ENCODE measurements around the gene KRT76. TPM values are rescaled to one million over a fixed set of nuclear protein-coding genes. Genes with fewer than 3 reads are reported as not detected.
A peak's percentile ranks its signal among the peaks of the same experiment; 100 is the strongest.

KRT76 gene
- polyA plus RNA-seq, 1 donor (not counting 4 experiments of a cell fraction or from before 2014, with no cell fraction given) = not detected

DNA sequence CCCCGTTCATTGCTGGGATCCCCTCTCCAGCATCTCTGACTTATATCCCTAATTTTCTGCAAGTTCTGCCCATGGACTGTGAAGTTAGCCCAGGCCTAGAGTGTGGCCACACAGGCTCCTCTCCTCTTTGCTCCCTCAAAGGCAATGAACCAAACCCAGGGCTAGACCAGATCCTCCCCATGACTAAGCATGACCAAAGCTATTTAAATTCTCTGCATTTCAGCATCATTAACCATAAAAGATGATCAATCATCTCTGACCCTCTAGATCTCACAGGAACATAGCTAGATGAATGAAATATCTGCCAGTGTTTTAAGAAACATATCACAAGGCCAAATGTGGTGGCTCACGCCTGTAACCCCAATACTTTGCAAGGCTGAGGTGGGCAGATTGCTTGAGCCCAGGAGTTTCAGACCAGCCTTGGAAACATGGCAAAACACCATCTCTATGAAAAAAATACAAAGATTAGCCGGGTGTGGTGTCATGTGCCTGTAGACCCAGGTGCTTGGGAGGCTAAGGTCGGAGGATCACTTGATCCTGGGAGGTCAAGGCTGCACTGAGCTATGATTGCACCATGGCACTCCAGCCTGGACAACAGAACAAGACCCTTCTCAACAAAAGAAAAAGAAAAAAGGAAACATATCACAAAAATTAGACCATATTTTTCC is 21.0 kb upstream of the KRT76 start:
- Histone ChIP-seq H3K27me3 (ENCODE audit: control insufficient read depth, extremely low read depth, insufficient read depth, low read length) (no peaks in the 10 kb centered on the region), H3K4me1 (ENCODE audit: control insufficient read depth, extremely low read depth, insufficient read depth, low read length) (peaks cover 39% of the 10 kb centered on the region), H3K79me2 (ENCODE audit: control insufficient read depth, insufficient read depth, low read length) (no peaks in the 10 kb centered on the region), H4K20me1 (ENCODE audit: control insufficient read depth, extremely low read depth, insufficient read depth, low read length) (no peaks in the 10 kb centered on the region), H3K9ac (ENCODE audit: control insufficient read depth, extremely low read depth, insufficient read depth, low read length) (no peak overlapping the region), H3K4me2 (ENCODE audit: control insufficient read depth, extremely low read depth, insufficient read depth, low read depth, low read length) (peak overlapping the region; percentile 52), H3K27ac (ENCODE audit: control insufficient read depth, insufficient read depth, low read length) (peak overlapping the region; percentile 4), H3K9me3 (ENCODE audit: control insufficient read depth, low read depth, low read length) (no peaks in the 10 kb centered on the region), H3K4me3 (ENCODE audit: control insufficient read depth in 2 of 3, extremely low read depth in 1 of 3, insufficient read depth in 2 of 3, low read depth in 1 of 3, low read length in 3 of 3) (no peak overlapping the region), H2AFZ (ENCODE audit: control insufficient read depth, low read length) (no peak overlapping the region), H3K36me3 (ENCODE audit: control insufficient read depth in 2 of 2, extremely low read depth in 1 of 2, insufficient read depth in 2 of 2, low read length in 2 of 2) (no peaks in the 10 kb centered on the region), H3K9me1 (ENCODE audit: control insufficient read depth, extremely low read depth, insufficient read depth, low read length) (no peaks in the 10 kb centered on the region)
- FAIRE-seq (peak; percentile 13), DNase-seq (ENCODE audit: low read depth, low spot score) (peak; percentile 50)
- dilution Hi-C loops (cut with MboI; ENCODE audit: extremely low pct_ligation_motif_present, low sequenced_read_pairs) = no loop called here
- TF ChIP-seq, protein P1, sequence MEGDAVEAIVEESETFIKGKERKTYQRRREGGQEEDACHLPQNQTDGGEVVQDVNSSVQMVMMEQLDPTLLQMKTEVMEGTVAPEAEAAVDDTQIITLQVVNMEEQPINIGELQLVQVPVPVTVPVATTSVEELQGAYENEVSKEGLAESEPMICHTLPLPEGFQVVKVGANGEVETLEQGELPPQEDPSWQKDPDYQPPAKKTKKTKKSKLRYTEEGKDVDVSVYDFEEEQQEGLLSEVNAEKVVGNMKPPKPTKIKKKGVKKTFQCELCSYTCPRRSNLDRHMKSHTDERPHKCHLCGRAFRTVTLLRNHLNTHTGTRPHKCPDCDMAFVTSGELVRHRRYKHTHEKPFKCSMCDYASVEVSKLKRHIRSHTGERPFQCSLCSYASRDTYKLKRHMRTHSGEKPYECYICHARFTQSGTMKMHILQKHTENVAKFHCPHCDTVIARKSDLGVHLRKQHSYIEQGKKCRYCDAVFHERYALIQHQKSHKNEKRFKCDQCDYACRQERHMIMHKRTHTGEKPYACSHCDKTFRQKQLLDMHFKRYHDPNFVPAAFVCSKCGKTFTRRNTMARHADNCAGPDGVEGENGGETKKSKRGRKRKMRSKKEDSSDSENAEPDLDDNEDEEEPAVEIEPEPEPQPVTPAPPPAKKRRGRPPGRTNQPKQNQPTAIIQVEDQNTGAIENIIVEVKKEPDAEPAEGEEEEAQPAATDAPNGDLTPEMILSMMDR (optimal IDR thresholded peaks at IDR 0.05 in 1 of 3, IDR thresholded peaks at IDR 0.05 in 1 of 3, conservative IDR thresholded peaks at IDR 0.05 in 1 of 3; ENCODE audit: extremely low read depth in 1 of 3, insufficient read depth in 2 of 3, low read length in 3 of 3) = no peak
- no peak for TF ChIP-seq EZH2 (IDR thresholded peaks at IDR 0.05; ENCODE audit: low read length)

GRCh38 chr12:52797529-52797894 is 20.4 kb upstream of the KRT76 start:
- no peaks in the 10 kb centered on the region for H3K9me1 ChIP-seq (ENCODE audit: control insufficient read depth, extremely low read depth, insufficient read depth, low read length)
- H4K20me1 ChIP-seq (ENCODE audit: control insufficient read depth, extremely low read depth, insufficient read depth, low read length) = no peaks in the 10 kb centered on the region
- H3K36me3 ChIP-seq (ENCODE audit: control insufficient read depth in 2 of 2, extremely low read depth in 1 of 2, insufficient read depth in 2 of 2, low read length in 2 of 2) = no peaks in the 10 kb centered on the region
- TF ChIP-seq EZH2 (IDR thresholded peaks at IDR 0.05; ENCODE audit: low read length) = no peak
- TF ChIP-seq, protein P1 (optimal IDR thresholded peaks at IDR 0.05 in 1 of 3, IDR thresholded peaks at IDR 0.05 in 1 of 3, conservative IDR thresholded peaks at IDR 0.05 in 1 of 3; ENCODE audit: extremely low read depth in 1 of 3, insufficient read depth in 2 of 3, low read length in 3 of 3) = no peak
- no peak overlapping the region for H3K9ac ChIP-seq (ENCODE audit: control insufficient read depth, extremely low read depth, insufficient read depth, low read length)
- DNase-seq (ENCODE audit: low read depth, low spot score) (no peak), FAIRE-seq (no peak)
- no peak overlapping the region for H3K27ac ChIP-seq (ENCODE audit: control insufficient read depth, insufficient read depth, low read length)
- H3K9me3 ChIP-seq (ENCODE audit: control insufficient read depth, low read depth, low read length) = no peaks in the 10 kb centered on the region
- no peak overlapping the region for H3K4me2 ChIP-seq (ENCODE audit: control insufficient read depth, extremely low read depth, insufficient read depth, low read depth, low read length)
- H2AFZ ChIP-seq (ENCODE audit: control insufficient read depth, low read length) = no peak overlapping the region
- no peak overlapping the region for H3K4me3 ChIP-seq (ENCODE audit: control insufficient read depth in 2 of 3, extremely low read depth in 1 of 3, insufficient read depth in 2 of 3, low read depth in 1 of 3, low read length in 3 of 3)
- H3K4me1 ChIP-seq (ENCODE audit: control insufficient read depth, extremely low read depth, insufficient read depth, low read length) = peaks cover 39% of the 10 kb centered on the region
- H3K27me3 ChIP-seq (ENCODE audit: control insufficient read depth, extremely low read depth, insufficient read depth, low read length) = peaks cover 1% of the 10 kb centered on the region
- no peaks in the 10 kb centered on the region for H3K79me2 ChIP-seq (ENCODE audit: control insufficient read depth, insufficient read depth, low read length)
- dilution Hi-C loops (cut with MboI; ENCODE audit: extremely low pct_ligation_motif_present, low sequenced_read_pairs) = no loop called here
